Body of pancreas (tissue), 4 donors: ENCODE data around the gene OR2AE1. TPM values are rescaled to one million over a fixed set of nuclear protein-coding genes. Genes with fewer than 3 reads are reported as not detected.
A peak's percentile ranks its signal among the peaks of the same experiment; 100 is the strongest.

Experiments used
- ATAC-seq: fragments of 150-250 bp; one replicate; pipeline ENCODE4 v1.9.1; 2016
- DNase-seq, 4 donors: peaks; one replicate each; pipeline ENCODE4 v3.0.0-alpha.2; 2019
- H3K27ac ChIP-seq, 4 donors: fragments of 200-600 bp; sonication (generic); 1 replicate in 3 of 4; 2 replicates in 1 of 4; pipeline versions ENCODE4 v1.5.1 to v1.6.1; 2016 to 2019; ENCODE audit warnings: mild to moderate bottlenecking in 1 of 4, mixed read lengths in 1 of 4, moderate library complexity in 1 of 4
- H3K27me3 ChIP-seq, 2 donors: fragments of 200-600 bp; sonication (generic); one replicate each; pipeline ENCODE4 v1.6.0; 2016; ENCODE audit warnings: mild to moderate bottlenecking in 1 of 2
- H3K36me3 ChIP-seq, 2 donors: fragments of 200-600 bp; sonication (generic); replicated peaks in 1 of 2; 2 replicates each; pipeline ENCODE4 v1.5.1; 2016; ENCODE audit warnings: low read depth in 2 of 2; ENCODE audit not compliant: insufficient read depth in 1 of 2
- H3K4me1 ChIP-seq: fragments of 200-600 bp; sonication (generic); one replicate; pipeline ENCODE4 v1.6.0; 2016
- H3K4me3 ChIP-seq, 2 donors: fragments of 200-600 bp; sonication (generic); 1 replicate in 1 of 2; 2 replicates in 1 of 2; pipeline ENCODE4 v1.5.1; 2016 to 2019
- H3K9me3 ChIP-seq, 3 donors: fragments of 200-600 bp; sonication (generic); 1 replicate in 2 of 3; 2 replicates in 1 of 3; pipeline ENCODE4 v1.5.1; 2016
- POLR2A ChIP-seq, 3 donors: fragments of 450-650 bp; IDR thresholded peaks; one replicate each; pipeline ENCODE4 v1.6.1; 2016; ENCODE audit warnings: antibody characterized with exemption in 3 of 3, mild to moderate bottlenecking in 2 of 3
- WGBS, 2 donors: methylation state at CpG; one replicate each; pipeline ENCODE4 v1.1.5; 2017; 5-methylcytosine and 5-hydroxymethylcytosine counted together
- intact Hi-C: fragments of 100-400 bp; cut with DNase I; formaldehyde crosslinking; loops from one replicate; pipeline ENCODE4 v1.15.1; 2023
- total RNA-seq, 2 donors: library from RNA; depleted of rRNA; stranded (reverse); fragments of >200 nt; gene quantifications; one replicate each; pipeline ENCODE4 v1.1.0, GENCODE V29; 2016
- TF ChIP-seq, protein P1 (sequence below), 7 experiments: fragments of 450-650 bp in 4 of 7; fragments of 200-600 bp in 3 of 7; sonication (generic) in 3 of 7; IDR thresholded peaks; one replicate each; pipeline ENCODE4 v1.5.1; 2016 to 2019; ENCODE audit warnings: antibody characterized with exemption in 7 of 7

OR2AE1 gene
- total RNA-seq, 2 donors from 2014 or later = 2.0 TPM; not detected in 1

DNA sequence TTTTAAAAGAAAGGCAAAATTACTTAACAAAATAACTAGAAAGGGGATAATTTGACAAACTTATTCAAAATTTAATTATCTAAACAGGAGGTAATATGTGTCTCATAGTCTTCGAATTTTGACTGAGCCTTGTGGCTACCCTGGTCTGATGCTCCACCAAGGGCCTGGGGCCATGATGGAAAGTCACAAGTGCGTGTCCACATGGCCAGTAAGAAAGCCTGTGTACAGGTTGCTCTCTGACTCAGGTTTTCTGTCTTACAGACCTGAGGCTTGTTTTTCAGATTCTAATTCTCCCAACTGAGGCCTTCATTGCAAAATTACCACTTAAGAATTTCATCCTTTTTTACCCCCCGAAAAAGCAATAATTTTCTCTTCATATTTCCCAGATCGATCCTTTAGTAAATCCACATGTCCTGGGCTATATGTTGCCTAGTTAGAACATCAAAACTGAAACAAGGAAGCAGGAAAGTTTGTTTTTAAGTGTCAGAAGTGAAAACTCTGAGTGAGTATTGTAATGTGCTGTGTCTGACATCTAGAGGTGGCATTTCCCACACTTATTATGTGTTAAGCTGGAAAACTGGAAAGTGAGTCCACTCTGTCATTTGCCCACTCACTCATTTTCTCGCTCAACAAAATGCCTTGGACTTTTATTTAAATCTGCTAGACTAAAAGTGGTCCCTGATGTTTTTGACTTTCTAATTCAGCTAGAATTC, 39.0 kb downstream of the OR2AE1 start:
- Histone ChIP-seq H3K9me3 (no peaks in the 10 kb centered on the region), H3K36me3 (no peaks in the 10 kb centered on the region), H3K27me3 (no peaks in the 10 kb centered on the region), H3K4me3 (no peak overlapping the region), H3K4me1 (peaks cover 54% of the 10 kb centered on the region), H3K27ac (peak overlapping the region; percentile 14 to 72 (median 68))
- peak in 1 of 4 donors; percentile 32 for DNase-seq
- peak; percentile 77 for ATAC-seq
- WGBS, 2 donors = 51 to 61% methylated on average over 5 of the region's 5 CpGs
- intact Hi-C loops = loop anchor here (5.0 kb wide), 1 partner anchor 211 kb away; no protein-coding TSS in a partner anchor
- peak in 1 of 3 donors; percentile 13 for TF ChIP-seq POLR2A (IDR thresholded peaks at IDR 0.05)
- TF ChIP-seq, protein P1, sequence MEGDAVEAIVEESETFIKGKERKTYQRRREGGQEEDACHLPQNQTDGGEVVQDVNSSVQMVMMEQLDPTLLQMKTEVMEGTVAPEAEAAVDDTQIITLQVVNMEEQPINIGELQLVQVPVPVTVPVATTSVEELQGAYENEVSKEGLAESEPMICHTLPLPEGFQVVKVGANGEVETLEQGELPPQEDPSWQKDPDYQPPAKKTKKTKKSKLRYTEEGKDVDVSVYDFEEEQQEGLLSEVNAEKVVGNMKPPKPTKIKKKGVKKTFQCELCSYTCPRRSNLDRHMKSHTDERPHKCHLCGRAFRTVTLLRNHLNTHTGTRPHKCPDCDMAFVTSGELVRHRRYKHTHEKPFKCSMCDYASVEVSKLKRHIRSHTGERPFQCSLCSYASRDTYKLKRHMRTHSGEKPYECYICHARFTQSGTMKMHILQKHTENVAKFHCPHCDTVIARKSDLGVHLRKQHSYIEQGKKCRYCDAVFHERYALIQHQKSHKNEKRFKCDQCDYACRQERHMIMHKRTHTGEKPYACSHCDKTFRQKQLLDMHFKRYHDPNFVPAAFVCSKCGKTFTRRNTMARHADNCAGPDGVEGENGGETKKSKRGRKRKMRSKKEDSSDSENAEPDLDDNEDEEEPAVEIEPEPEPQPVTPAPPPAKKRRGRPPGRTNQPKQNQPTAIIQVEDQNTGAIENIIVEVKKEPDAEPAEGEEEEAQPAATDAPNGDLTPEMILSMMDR (IDR thresholded peaks at IDR 0.05) = peak; percentile 31 to 82 (median 74)

DNA sequence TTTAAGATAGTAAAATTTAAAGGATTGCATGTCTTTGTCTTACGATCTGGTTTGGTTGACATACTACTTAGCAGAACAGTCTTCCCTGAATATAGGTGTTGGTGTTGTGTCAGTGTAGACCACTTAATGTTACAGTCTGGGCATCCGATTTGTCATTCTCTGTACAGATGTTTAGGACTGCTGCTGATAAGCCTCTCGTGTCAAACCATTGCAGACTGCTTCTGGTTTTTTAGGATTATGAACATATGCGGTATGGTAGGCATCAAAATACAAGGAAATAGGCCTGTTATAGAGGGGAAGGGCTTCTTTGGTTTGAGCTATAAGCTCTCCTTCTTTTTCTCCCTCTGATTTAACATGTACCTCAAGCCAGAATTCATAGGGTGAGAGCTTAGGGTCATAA, 41.6 kb downstream of the OR2AE1 start:
- no peak for TF ChIP-seq POLR2A (IDR thresholded peaks at IDR 0.05)
- TF ChIP-seq, protein P1 (IDR thresholded peaks at IDR 0.05) = no peak
- no peaks in the 10 kb centered on the region for H3K9me3 ChIP-seq
- H3K4me1 ChIP-seq = peaks cover 76% of the 10 kb centered on the region
- H3K36me3 ChIP-seq = no peaks in the 10 kb centered on the region
- whole genome bisulfite sequencing, 2 donors = 89 to 95% methylated on average over 4 of the region's 4 CpGs
- no peaks in the 10 kb centered on the region for H3K27me3 ChIP-seq
- no peak for DNase-seq
- no peak for ATAC-seq
- no peak overlapping the region for H3K4me3 ChIP-seq
- no peak overlapping the region for H3K27ac ChIP-seq
- intact Hi-C loops = loop anchor here (5.0 kb wide), 1 partner anchor 208 kb away; no protein-coding TSS in a partner anchor

DNA sequence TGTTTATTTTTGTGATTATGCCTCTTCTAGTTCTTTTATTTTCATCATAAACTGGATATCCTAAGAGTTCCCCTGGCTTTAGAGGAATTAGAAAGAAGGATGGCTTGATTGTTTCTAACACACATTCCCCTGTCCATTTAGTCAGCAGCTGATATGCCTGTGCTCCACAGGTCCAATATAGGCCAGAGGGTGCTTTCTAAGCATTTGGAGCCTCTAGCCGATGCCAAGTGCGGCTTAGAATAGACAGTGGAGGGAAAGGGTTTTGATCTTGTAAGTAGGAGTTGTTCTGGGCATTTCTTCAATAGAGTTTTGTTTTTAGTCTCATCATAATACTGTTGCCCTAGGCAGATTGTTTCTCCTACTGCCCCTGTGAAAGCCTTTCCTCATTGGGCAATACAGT, 42.5 kb downstream of the OR2AE1 start:
- no peak for ATAC-seq
- DNase-seq = no peak
- Histone ChIP-seq H3K4me1 (peaks cover 73% of the 10 kb centered on the region), H3K27me3 (no peaks in the 10 kb centered on the region), H3K9me3 (no peaks in the 10 kb centered on the region), H3K4me3 (no peak overlapping the region), H3K36me3 (no peaks in the 10 kb centered on the region), H3K27ac (peak overlapping the region in 2 of 4 donors; percentile 72 to 79)
- intact Hi-C loops = no loop called here
- TF ChIP-seq, protein P1 (IDR thresholded peaks at IDR 0.05) = no peak
- no peak for TF ChIP-seq POLR2A (IDR thresholded peaks at IDR 0.05)
- 93 to 100% methylated on average over 2 of the region's 2 CpGs for WGBS, 2 donors

DNA sequence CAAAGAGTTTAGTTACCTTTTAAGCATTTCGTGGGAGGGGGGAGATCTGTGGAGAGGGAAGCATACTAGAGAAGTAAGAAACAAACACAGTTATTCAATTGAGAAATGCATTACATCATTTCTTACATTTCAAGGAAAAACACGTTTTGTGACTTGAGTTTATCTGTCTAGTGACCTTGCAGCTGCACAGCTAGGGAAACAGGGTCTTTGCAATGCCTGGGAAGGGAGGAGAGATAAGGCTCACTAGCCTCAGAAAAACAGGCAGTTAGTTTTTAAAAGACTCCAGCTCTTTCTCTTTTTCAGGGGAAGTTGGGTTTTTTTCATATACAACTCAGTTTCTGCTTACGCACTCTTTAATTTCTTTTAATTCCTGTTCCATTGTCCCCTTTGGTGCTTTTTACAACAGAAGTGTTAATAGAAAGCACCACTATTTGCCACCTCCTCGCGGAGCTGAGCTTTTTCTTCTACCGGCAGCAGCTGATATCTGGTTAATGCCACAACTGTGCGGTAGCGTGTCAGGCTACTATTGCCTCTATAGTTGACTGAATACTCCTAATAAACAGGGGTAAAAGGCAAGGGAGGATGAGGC, 43.5 kb downstream of the OR2AE1 start:
- DNase-seq = peak; percentile 22 to 61 (median 50)
- Histone ChIP-seq H3K9me3 (no peaks in the 10 kb centered on the region), H3K4me1 (peaks cover 76% of the 10 kb centered on the region), H3K4me3 (no peak overlapping the region), H3K36me3 (no peaks in the 10 kb centered on the region), H3K27me3 (no peaks in the 10 kb centered on the region), H3K27ac (peak overlapping the region; percentile 67 to 79 (median 75))
- intact Hi-C loops = no loop called here
- 12 to 14% methylated on average over 8 of the region's 8 CpGs for WGBS, 2 donors
- TF ChIP-seq, protein P1 (IDR thresholded peaks at IDR 0.05) = no peak
- peak; percentile 33 for ATAC-seq
